ENCODE results near the gene DAB1.
A peak's percentile ranks its signal among the peaks of the same experiment; 100 is the strongest.

DAB1 gene

DNA sequence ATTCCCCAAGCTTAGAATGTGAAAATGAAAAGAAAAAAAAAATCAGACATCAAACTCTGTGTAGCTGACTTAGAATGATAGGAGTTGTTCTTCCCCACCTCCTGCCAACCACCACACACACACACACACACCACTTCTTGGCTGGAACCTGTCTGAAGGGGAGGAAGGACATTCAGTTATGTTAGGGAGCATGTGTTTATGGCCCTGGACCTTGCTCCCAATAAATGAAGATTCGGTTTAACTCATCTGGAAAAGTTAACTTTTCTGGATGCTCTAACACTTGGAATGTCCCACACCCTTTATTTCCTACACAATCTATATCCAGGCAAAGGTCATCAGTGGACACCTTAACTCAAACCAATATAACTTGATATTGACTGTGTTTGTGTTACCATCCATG, 112.4 kb downstream of the DAB1 start:
- no peak for DNase-seq

DNA sequence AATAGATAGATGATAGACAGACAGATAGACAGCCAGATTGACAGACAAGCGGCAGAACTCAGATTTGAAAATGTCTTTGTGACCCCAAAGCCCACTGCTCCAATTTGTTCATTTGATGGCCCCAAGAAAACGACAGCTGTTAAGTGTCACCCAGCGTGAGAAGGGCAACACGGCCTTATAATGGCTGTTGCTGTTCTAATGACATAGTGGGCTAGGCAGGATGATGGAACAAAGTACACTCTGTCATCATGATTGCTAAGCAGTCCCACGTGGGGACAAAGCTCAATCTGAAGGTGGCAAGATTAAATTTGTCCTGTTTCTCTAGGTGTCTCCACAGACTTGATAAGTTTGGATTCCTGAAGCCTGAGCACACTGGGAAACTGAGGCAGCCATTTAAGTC, 112.9 kb downstream of the DAB1 start:
- no peak for DNase-seq

DNA sequence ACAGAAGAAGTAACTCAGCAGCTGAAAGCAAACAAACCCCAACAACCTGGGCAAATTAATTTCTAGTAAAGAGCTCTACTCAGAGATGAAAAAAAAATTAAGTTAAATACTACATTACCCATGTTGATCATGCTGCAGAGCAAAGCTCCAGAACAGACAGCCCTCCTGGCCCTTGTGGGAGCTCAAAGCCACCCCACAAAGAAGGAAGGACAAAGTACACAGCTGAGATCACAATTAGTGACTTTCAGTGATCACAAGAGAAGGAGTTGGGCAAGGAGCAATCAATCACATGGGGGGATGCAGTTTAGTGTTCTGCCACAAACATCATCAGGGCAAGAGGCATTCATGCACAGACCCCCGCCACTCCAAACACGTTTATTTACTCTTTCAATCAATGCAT, 114.2 kb downstream of the DAB1 start:
- DNase-seq: no peak

DNA sequence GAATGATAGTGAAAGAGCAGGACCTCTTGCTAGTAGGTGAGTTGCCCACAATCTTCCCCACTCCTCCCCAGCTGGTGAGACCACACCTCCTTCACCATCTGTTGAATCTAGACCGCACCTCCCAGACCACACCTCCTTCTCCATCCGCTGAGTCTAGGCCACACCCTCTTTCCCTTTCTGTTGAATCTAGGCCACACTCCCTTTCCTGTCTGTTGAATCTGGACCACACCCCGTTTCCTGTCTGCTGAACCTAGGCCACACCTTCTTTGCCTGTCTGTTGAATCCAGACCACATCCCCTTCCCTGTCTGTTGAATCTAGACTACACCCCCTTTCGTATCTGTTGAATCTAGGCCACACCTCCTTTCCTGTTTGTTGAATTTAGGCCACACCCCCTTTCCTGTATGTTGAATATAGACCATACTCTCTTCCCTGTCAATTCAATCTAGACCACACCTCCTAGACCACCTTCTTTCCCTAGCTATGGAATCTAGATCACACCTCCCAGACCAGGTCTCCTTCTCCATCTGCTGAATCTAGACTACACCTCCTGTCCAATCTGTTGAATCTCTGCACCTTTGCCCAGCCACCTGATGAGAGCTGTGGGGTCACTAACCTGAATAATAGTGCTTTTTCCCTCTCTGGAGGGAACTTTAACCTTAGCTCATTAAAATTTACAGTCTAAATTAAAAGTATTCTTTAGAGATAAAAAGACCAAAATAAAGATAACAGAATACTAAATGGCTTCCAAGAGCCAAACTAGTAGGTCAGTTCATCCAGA, 116.3 kb downstream of the DAB1 start:
- peak in 3 of 4 experiments; percentile 4 to 20 (median 17) for DNase-seq

DNA sequence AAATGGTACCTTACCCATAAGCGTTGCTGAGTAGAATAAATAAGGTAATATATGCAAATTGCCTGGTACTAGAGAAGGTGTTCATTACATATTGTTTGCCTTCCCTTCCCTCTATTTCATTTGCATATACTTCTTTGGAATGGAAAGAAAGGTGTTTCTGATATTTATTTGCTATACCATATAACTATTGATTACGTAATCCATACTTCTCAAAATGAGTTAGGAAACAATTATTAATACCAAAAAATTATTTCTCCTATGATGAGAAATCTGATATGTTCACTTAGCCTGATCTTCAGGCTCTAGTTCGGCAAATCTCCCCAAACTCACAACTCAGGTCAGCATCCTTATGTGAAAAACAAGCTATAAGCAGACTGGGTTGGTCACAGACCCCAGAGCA, 119.3 kb downstream of the DAB1 start:
- no peak for DNase-seq

DNA sequence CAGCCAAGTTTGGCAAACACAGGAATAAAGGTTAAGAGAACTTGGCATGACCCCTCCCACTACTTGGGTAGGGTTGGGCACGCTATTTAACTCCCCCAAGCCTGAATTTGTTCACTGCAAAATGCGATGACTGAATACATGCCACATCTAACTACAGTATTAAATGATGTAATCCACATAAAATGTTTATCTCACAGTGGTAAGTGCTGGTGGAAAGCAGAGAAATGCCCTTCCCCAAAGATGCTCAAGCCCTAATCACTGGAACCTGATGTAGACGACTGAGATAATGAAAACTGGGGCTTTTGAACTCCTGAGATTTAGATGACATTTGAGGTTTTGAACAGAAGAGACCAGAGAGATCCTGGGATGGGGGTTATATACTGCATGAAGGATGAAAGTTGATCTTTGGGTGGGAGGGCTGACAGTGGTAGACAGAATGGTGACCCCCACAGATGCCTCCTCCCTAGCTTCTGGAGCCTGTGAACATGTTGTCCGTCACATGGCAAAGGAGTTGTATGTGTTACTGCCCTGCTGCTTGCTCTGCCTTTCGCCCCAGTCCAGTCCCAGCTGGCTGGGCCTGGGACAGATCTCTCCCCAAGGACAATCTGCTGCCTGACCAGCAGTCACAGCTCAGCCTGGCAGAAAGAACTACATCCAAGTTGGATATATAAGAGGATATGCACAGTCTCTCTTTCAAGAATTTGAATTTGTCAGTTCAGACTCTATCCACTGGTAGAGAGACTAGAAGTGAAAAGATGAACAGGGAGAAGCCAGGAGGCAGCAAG, 120.9 kb downstream of the DAB1 start:
- DNase-seq: no peak

DNA sequence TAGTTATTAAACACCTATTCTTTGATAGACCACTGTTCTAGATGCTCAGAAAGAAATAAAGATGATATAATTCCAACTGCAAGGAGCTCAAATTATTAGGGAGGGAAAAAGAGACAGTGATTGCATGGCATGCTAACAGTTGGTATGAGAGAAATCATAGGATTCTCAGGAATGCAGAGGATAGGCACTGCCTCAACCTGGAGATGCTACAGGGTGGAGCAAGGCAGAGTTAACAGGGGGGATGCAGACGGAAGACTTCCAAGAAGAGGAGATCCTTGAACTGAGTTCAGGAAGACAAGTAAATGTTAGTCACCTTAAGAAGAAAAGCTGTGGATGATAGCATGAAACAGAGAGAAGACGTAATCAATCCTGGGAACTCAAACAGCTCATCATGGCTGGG, 123.7 kb downstream of the DAB1 start:
- no peak for DNase-seq

DNA sequence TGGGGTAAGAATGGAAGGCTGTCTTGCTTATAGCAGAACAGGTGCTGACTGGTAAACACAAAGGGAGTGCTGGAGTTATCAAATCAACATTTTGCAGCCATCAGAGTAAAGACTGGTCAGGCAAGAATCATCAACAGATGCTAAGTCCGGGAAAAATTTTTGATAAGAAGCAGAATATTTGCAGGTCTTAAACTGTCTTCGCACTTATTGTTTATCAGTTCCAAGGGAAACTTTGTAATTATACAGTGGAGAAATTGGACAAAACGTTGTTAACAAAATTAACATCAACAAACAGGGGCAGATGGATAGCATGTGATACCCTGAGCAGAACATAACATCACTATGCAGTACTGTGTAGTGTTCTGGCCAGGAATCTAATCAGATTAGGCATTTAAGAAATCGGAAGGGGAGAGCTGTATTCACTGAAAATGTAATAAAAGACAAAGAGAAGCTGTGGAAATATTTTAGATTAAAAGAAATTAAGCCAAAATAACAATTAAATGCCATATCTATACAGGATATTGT, 127.1 kb downstream of the DAB1 start:
- DNase-seq: no peak

DNA sequence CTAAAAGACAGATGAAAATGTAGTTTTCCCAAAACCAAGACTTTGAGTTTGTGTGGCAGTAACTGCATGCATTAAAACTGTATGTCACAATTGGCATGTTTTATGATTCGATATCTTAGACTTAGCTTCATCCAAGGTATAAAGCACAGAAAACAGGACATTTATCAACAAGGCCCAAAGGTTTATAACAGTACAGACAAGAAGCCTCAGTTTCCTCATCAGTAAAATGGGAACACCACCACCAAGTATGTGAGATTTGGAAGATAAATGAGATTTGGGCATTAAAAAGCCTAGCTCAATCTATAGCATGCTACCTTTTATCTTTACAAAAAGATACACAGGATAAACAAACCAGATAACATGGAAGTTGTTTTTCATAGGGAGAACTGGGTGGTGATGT, 128.5 kb downstream of the DAB1 start:
- DNase-seq: no peak

DNA sequence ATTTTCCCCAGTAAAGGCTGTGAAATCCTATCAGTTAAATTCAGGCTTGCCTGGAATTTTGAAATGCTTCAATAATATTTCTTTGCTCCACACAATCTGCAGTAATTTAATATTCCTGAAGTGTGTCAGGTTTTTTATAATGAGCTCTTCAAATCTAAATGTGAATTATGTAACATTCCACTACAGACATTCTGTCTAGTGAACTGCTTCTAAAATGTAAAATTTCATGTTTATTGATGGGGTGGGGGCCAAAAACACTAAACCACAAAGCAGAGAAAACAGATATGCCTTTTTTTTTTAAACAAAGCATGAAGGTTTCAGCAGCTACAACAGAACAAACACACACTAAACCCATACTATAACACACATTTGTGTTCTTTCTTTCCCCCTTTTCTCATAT, 129.7 kb downstream of the DAB1 start:
- no peak for DNase-seq

DNA sequence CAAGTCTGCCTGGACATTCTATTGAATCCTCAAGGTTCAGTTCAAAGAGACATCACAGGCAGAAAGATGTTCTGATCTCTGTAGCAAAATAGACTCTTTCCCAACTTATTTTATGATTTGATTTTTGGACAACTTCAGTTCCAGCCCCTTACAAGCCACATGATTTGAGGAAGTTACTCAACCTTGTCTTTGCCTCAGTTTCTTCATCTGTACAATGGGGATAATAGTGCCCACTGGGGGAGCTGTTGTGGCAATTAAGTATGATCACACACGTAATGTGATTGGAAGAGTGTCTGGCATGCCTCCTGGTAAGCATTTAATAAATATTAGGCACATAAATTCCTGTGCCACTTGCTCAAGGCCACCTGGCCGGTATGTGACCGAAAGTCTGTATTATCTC, 130.6 kb downstream of the DAB1 start:
- no peak for DNase-seq

DNA sequence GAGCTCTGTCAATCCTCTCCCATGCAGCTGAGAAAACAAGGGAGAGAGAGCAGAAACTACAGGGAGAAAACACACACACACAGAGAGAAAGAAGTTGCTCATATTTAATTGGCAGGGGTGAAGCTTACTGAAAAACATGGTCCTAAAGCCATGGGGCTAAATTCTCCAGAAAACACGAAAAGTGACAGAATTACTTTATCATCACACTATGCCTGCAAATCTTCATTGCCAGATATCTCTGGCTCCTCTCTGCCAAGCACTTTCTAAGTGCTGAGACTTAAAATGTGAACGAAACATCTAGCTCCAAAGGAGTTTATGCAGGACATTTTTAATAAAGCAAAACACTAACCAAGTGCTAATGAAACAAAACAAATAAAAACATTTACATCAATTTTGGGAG, 134.1 kb downstream of the DAB1 start:
- no peak for DNase-seq

DNA sequence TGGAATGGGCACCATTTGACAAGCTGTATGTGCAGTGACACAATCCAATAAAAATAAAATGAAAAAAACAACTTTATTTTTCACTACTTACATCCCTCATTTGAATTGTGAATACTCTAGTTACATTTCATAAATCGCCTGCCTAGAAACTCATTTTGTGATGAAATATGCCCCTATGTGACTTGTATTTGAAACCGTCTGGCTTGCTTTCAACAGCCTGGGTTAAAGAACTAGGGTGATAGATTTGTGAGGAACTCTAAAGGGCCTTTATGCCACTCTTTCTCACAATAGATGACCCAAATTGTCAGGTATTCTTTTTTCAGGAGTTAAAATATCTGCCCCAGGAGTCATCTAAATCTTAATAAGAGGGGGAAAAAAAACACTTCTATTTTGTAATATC, 137.9 kb downstream of the DAB1 start:
- DNase-seq: no peak

DNA sequence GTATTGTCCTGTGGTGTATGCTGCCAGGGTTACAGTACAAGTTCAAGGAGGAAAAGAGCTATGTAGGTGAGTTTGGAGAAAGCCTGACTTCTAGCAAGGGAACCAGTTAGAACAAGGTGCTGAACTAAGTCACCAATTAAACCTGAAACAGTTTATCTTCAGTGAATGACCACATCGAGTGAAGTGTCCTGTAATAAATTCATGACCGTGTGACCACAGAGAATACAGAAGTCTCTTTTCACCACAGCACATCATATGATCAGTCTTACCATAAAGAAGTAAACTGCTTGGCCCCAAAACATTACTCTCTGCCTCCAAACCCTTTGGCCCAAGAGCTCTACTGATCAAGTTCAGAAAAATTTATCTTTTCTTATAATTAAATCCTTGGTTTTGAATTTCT, 141.4 kb downstream of the DAB1 start:
- DNase-seq: no peak

DNA sequence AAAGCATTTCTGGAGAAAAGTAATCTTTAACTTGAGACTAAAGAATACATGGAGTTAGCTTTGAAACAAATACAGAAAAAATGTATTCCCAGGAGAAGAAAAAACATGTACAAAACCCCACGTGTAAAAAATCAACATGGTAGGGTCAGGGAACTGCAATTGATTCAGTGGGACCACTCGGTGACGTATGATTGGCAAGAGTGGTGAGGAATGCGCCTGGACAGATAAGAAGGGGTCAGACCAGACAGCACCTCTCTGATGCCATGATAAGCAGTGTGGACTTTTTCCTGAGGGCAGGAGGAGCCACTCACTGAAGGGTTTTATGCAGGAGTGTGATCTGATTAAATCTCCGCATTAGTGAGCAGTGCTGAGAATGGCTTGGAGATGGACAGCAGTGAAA, 142.5 kb downstream of the DAB1 start:
- no peak for DNase-seq

DNA sequence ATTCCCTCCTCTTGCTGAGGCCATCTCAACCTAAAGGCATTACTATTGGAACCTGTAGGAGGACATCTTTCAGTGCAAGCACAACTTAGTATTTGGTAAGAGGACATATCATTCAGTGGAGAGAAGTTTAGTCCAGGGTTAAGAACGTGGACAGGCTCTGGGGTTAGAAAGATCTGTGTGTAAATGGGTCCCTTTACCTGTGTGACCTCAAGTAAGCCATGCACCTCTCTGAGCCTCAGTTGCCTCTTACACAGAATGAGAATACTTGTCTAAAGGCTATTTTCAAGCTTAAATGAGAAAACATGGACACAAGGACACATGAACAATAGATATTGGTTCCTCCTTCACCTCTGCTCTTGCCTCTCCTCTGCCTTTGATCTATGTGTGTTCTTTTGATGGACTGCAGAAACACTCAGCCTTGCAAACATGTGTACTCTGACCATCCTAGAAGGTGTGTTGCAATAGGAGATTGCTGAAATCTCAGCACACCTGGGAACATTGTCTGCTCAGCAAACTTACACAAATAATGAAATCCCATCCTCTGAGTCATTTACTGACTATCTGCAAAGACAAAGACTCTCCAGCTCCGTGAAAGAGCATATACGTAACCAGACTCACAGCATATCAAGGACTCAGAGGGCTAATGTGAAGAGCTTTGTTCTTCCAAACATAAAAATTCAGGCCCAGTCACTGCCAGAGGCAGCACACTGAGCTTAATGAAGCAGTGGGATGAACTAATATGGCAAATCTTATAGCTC, 143.8 kb downstream of the DAB1 start:
- no peak for DNase-seq

DNA sequence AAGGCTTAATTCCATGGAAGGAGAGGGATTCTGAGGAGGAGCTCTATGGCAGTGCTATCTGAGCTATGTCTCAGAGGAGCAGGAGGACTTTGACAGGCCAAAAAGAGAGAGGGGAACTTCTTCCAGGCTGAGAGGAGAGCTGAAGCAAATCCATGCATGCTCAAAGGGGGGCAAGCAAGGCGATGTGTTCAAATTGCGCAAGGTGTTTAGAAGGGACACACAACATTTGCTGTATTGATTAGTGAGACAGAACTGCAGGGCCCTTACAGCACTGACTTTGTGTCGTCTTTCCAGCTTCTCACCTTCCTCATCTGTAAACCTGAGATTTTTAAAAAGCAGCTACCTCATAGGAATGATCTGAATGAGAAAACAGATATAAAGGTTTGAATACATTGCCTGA, 145.3 kb downstream of the DAB1 start:
- no peak for DNase-seq

DNA sequence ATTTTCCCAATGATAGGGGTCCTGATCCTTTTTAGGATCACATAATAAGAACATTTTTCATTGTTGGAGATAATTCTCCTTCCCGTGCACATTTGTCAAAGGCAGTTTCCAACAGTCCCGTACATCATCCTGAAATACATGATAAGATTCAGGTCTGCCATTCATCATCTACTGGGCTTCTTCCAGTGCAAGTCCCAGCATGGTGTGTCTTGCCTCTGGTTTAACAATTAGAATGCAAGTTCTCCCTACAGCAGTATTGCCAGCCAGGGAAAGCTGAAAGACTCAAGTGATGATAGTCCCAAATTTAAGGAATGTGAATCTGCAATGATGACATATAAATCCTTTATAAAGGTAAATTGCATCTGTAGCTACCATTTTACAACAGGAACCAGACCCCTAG, 146.2 kb downstream of the DAB1 start:
- no peak for DNase-seq

DNA sequence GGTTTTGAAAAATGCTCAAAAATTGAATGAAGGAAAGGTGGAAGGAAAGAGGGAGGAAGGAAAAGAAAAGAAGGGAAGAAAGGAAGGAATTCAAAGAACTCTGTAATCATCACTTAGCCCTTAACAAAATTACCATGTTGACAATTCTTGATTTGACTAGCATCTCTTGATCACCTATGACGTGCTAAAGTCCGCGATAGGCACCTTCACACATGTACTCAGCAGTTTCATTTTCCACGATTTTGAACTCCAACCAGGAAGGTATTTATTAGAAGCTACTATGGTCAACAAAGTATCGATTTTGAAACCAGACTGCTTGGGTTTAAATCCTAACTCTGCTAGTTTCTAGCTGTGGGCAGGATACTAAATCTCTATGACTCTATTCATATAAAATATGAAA, 146.9 kb downstream of the DAB1 start:
- DNase-seq: no peak

DNA sequence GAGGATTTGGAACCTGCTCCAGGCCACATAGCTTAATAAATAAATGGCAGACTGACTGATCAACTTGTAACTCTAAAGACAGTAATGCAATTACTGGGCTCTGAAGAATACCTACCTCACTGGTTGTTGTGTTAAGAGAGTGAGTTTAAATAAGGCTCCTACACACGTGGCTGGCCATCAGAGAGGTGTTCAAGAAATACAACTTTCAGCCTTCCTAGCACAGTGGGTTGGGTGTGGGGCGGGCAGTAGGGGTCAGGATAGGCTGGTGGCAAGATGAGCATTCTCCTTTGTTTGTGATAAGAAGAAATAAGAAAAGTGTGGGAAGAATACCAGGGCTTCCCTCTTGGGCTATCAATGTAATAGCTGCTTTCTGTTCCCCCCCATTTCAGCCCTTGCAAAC, 151.3 kb downstream of the DAB1 start:
- DNase-seq: no peak

DNA sequence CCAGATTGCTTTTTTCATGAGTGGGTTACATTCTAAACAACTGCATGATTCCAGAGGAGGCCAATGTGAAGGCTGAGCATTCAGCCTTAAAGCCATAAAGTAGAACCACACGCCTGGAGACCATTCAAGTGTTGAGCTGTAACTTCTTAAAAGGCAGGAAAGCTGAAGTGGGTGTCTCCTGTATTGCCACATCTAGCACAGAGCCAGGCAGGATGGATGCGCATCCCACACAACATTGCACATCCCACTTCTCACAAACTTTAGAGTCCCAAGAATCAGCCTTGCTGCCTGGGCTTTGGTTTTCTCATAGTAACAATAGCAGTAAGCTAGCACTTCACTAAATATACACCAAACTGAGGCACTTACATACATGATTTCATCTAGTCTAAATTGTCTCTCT, 151.7 kb downstream of the DAB1 start:
- DNase-seq: no peak

DNA sequence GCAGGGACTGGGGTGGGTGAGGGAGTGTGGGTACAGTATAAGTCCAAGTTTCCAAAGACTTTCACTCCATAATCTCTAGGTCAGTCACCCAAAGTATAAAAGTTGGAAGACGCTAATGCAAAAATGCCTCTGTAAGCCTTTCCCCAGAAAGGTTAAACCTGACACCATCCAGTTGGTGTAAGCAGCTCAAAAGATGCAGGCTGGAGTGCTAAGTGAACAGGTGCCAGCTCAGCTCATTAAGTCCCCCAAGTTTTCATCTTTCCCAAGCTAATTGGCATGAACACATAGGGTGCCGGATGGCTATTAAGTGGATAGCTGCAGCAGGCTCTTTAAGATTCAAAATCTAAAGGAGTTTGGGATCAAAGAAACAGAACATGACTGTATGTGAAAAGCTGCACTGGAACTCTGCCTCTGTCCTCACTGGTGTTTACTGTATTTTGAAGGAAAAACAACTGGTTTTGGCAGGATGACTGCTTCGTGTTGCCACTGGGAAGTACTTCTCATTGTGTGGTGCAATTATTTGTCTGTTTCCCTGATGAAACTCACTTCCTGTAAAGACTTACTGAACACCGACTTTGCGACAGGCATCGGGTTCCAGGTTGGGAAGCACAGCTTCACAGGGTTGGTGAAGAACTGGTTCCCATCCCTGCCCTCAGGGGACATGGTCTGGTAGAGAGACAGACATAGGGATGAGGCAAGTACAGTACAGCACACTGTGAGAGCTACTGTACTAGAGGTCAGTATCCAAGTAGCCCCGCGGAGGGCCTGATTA, 152.7 kb downstream of the DAB1 start:
- no peak for DNase-seq

Measured in activated CD4-positive, CD25-positive, alpha-beta regulatory T cell (primary cell).